Myocyte (in vitro differentiated cells): ENCODE data around the gene GLT6D1. TPM values are rescaled to one million over a fixed set of nuclear protein-coding genes. Genes with fewer than 3 reads are reported as not detected.
A peak's percentile ranks its signal among the peaks of the same experiment; 100 is the strongest.

Experiments used
- DNase-seq: peaks from one replicate; pipeline ENCODE4 v3.0.0-alpha.2; 2012; ENCODE audit warnings: low read depth
- total RNA-seq: library from RNA; depleted of rRNA; stranded (reverse); fragments of >200 nt; gene quantifications from 2 replicates; pipeline ENCODE4 v1.2.3, GENCODE V29; 2014

GLT6D1 gene
- total RNA-seq, 1 donor from 2014 or later = not detected

- DNase-seq = no peak
Observed at GRCh38 chr9:135665795-135666189, 26.5 kb upstream of the GLT6D1 start.

- DNase-seq = no peak
Observed at GRCh38 chr9:135664801-135665794, 25.8 kb upstream of the GLT6D1 start.

GRCh38 chr9:135664266-135664665, 24.9 kb upstream of the GLT6D1 start:
- no peak for DNase-seq

- DNase-seq = no peak
Observed at GRCh38 chr9:135663857-135664256, 24.5 kb upstream of the GLT6D1 start.

GRCh38 chr9:135663451-135663770, 24.1 kb upstream of the GLT6D1 start:
- DNase-seq = no peak

GRCh38 chr9:135662758-135663450, 23.6 kb upstream of the GLT6D1 start, which contains the start of gene LCN9:
Gene LCN9 (plus strand): TSS chr9:135663309. CDS start chr9:135663322, 13 bp downstream.
- DNase-seq = no peak

- no peak for DNase-seq
Observed at GRCh38 chr9:135661816-135662560, 22.6 kb upstream of the GLT6D1 start.

GRCh38 chr9:135660407-135660806, 21.1 kb upstream of the GLT6D1 start:
- DNase-seq = no peak

- no peak for DNase-seq
Observed at GRCh38 chr9:135659252-135659651, 19.9 kb upstream of the GLT6D1 start.

GRCh38 chr9:135657416-135657815, 18.1 kb upstream of the GLT6D1 start:
- no peak for DNase-seq

GRCh38 chr9:135655317-135655716, 16.0 kb upstream of the GLT6D1 start:
- DNase-seq = peak; percentile 15

GRCh38 chr9:135650408-135650807, 11.1 kb upstream of the GLT6D1 start:
- no peak for DNase-seq

GRCh38 chr9:135649508-135649907, 10.2 kb upstream of the GLT6D1 start:
- DNase-seq = no peak

- no peak for DNase-seq
Observed at GRCh38 chr9:135648494-135649410, 9.4 kb upstream of the GLT6D1 start.

GRCh38 chr9:135647884-135648283, 8.5 kb upstream of the GLT6D1 start:
- no peak for DNase-seq

GRCh38 chr9:135644631-135645218, 5.4 kb upstream of the GLT6D1 start:
- no peak for DNase-seq

GRCh38 chr9:135641745-135642144, 2.4 kb upstream of the GLT6D1 start:
- peak; percentile 49 for DNase-seq

GRCh38 chr9:135641047-135641446, 1.7 kb upstream of the GLT6D1 start:
- DNase-seq = no peak

GRCh38 chr9:135636930-135637530, 2.3 kb downstream of the GLT6D1 start:
- peak; percentile 57 for DNase-seq

GRCh38 chr9:135632841-135633240, 6.5 kb downstream of the GLT6D1 start:
- no peak for DNase-seq
